ENCODE results near the gene UBN1. TPM values are rescaled to one million over a fixed set of nuclear protein-coding genes. Genes with fewer than 3 reads are reported as not detected.

Gene UBN1
- total RNA-seq, 1 experiment from 2014 or later, result 63.1 TPM

- no peak for ATAC-seq
- Histone ChIP-seq H3K4me1 (ENCODE audit: control insufficient read depth, insufficient read depth, low read length) (no peaks in the 10 kb centered on the region), H3K36me3 (ENCODE audit: control insufficient read depth, insufficient read depth, low read length) (peaks cover 23% of the 10 kb centered on the region), H3K27ac (ENCODE audit: low read length) (no peak overlapping the region), H3K9me3 (ENCODE audit: control insufficient read depth, insufficient read depth, low read depth, low read length) (no peaks in the 10 kb centered on the region), H3K27me3 (ENCODE audit: control insufficient read depth, insufficient read depth, low read length) (no peaks in the 10 kb centered on the region), H3K4me3 (ENCODE audit: low read depth in 2 of 2, low read length in 2 of 2) (no peak overlapping the region)
- no peak for DNase-seq (ENCODE audit: low read depth, low spot score)
- BruUV-seq (replicated peaks), result no TSS peak
- in situ Hi-C loops (cut with HindIII; ENCODE audit: low pct_unique_long_range_greater_than_20kb, low sequenced_read_pairs) (no loop called here), intact Hi-C loops (cut with micrococcal nuclease; ENCODE audit: unreplicated experiment) (no loop called here)
- ChIA-PET CTCF (no interaction called here), POLR2A (interaction anchor here (0.6 kb wide), 1 partner anchor 224 kb away, joined by 4 read pairs; no protein-coding TSS in a partner anchor)
- TF ChIP-seq SIN3A (IDR thresholded peaks at IDR 0.05; ENCODE audit: borderline replicate concordance, insufficient read depth, low read depth, low read length) (no peak), CTCF (IDR thresholded peaks at IDR 0.05) (no peak)
These were observed 26.6 kb upstream of the UBN1 start for GRCh38 chr16:4820652-4821051.

- POLR2A ChIA-PET, result interaction anchor here (0.5 kb wide), 1 partner anchor 13 kb away, joined by 4 read pairs; no protein-coding TSS in a partner anchor
- Histone ChIP-seq H3K9me3 (ENCODE audit: control insufficient read depth, insufficient read depth, low read depth, low read length) (no peaks in the 10 kb centered on the region), H3K27me3 (ENCODE audit: control insufficient read depth, insufficient read depth, low read length) (no peaks in the 10 kb centered on the region), H3K4me1 (ENCODE audit: control insufficient read depth, insufficient read depth, low read length) (no peaks in the 10 kb centered on the region), H3K36me3 (ENCODE audit: control insufficient read depth, insufficient read depth, low read length) (peaks cover 29% of the 10 kb centered on the region), H3K4me3 (ENCODE audit: low read depth in 2 of 2, low read length in 2 of 2) (no peak overlapping the region), H3K27ac (ENCODE audit: low read length) (no peak overlapping the region)
- ATAC-seq (no peak), DNase-seq (ENCODE audit: low read depth, low spot score) (no peak)
- CTCF ChIA-PET, result no interaction called here
- in situ Hi-C loops (cut with HindIII; ENCODE audit: low pct_unique_long_range_greater_than_20kb, low sequenced_read_pairs) (no loop called here), intact Hi-C loops (cut with micrococcal nuclease; ENCODE audit: unreplicated experiment) (no loop called here)
- TF ChIP-seq SIN3A (IDR thresholded peaks at IDR 0.05; ENCODE audit: borderline replicate concordance, insufficient read depth, low read depth, low read length) (no peak), TCF7L2 (IDR thresholded peaks at IDR 0.05; ENCODE audit: low read depth, low read length) (no peak)
- BruUV-seq (replicated peaks), result no TSS peak
These were observed 22.1 kb upstream of the UBN1 start for GRCh38 chr16:4825196-4825595.

GRCh38 chr16:4826526-4826925 is 20.8 kb upstream of the UBN1 start:
- in situ Hi-C loops (cut with HindIII; ENCODE audit: low pct_unique_long_range_greater_than_20kb, low sequenced_read_pairs), result no loop called here
- ATAC-seq, result 0 out of 2 replicates have a peak, but pooled peaks have one; percentile 30
- Histone ChIP-seq H3K4me3 (ENCODE audit: low read depth in 2 of 2, low read length in 2 of 2) (no peak overlapping the region), H3K9me3 (ENCODE audit: control insufficient read depth, insufficient read depth, low read depth, low read length) (no peaks in the 10 kb centered on the region), H3K27ac (ENCODE audit: low read length) (no peak overlapping the region), H3K36me3 (ENCODE audit: control insufficient read depth, insufficient read depth, low read length) (peaks cover 33% of the 10 kb centered on the region), H3K27me3 (ENCODE audit: control insufficient read depth, insufficient read depth, low read length) (no peaks in the 10 kb centered on the region), H3K4me1 (ENCODE audit: control insufficient read depth, insufficient read depth, low read length) (no peaks in the 10 kb centered on the region)
- ChIA-PET POLR2A (no interaction called here), CTCF (no interaction called here)
- DNase-seq (ENCODE audit: low read depth, low spot score), result no peak
- intact Hi-C loops (cut with micrococcal nuclease; ENCODE audit: unreplicated experiment), result no loop called here
- TF ChIP-seq CTCF (IDR thresholded peaks at IDR 0.05) (no peak), TCF7L2 (IDR thresholded peaks at IDR 0.05; ENCODE audit: low read depth, low read length) (no peak), SIN3A (IDR thresholded peaks at IDR 0.05; ENCODE audit: borderline replicate concordance, insufficient read depth, low read depth, low read length) (no peak), POLR2AphosphoS5 (IDR thresholded peaks at IDR 0.05; ENCODE audit: low read depth, low read length) (no peak), REST (IDR thresholded peaks at IDR 0.05; ENCODE audit: insufficient read depth in 1 of 2, low read depth in 2 of 2, low read length in 1 of 2) (no peak)
- BruUV-seq (replicated peaks), result no TSS peak
